Glomerular visceral epithelial cell (primary cell): ENCODE results near the gene PKP4.
A peak's percentile ranks its signal among the peaks of the same experiment; 100 is the strongest.
"Not testable (repeated sequence)": the region's sequence is repeated elsewhere in the genome, so short reads cannot be mapped to it uniquely, and the experiment has no call there.

Experiments
- DNase-seq: peaks from one replicate; pipeline ENCODE4 v3.0.0-alpha.2; 2016; ENCODE audit errors: extremely low spot score

The PKP4 gene

GRCh38 chr2:158676696-158677095 lies 219.9 kb downstream of the PKP4 start:
- DNase-seq: no peak

- no peak for DNase-seq
Measured at GRCh38 chr2:158677542-158677941, 220.8 kb downstream of the PKP4 start.

- no peak for DNase-seq
Measured at GRCh38 chr2:158681816-158682215, 225.1 kb downstream of the PKP4 start.

- DNase-seq: no peak
Measured at GRCh38 chr2:158685646-158686045, 228.9 kb downstream of the PKP4 start.

GRCh38 chr2:158686210-158686691 lies 229.5 kb downstream of the PKP4 start:
- DNase-seq: no peak

GRCh38 chr2:158687315-158687714 lies 230.6 kb downstream of the PKP4 start:
- no peak for DNase-seq

- peak; percentile 77 for DNase-seq
Measured at GRCh38 chr2:158688721-158689120, 232.0 kb downstream of the PKP4 start.

- DNase-seq: no peak
Measured at GRCh38 chr2:158689391-158689790, 232.6 kb downstream of the PKP4 start.

GRCh38 chr2:158690823-158691222 lies 234.1 kb downstream of the PKP4 start:
- DNase-seq: no peak

- DNase-seq: no peak
Measured at GRCh38 chr2:158691619-158692018, 234.9 kb downstream of the PKP4 start.

- no peak for DNase-seq
Measured at GRCh38 chr2:158692372-158693103, 235.8 kb downstream of the PKP4 start.

GRCh38 chr2:158693476-158693875 lies 236.7 kb downstream of the PKP4 start:
- DNase-seq: no peak

- DNase-seq: no peak
Measured at GRCh38 chr2:158695305-158695704, 238.6 kb downstream of the PKP4 start.

GRCh38 chr2:158695744-158696143 lies 239.0 kb downstream of the PKP4 start:
- not testable (repeated sequence) for DNase-seq

- no peak for DNase-seq
Measured at GRCh38 chr2:158699323-158699722, 242.6 kb downstream of the PKP4 start.

GRCh38 chr2:158701101-158701500 lies 244.3 kb downstream of the PKP4 start:
- no peak for DNase-seq

- no peak for DNase-seq
Measured at GRCh38 chr2:158702740-158703139, 246.0 kb downstream of the PKP4 start.

- DNase-seq: not testable (repeated sequence)
Measured at GRCh38 chr2:158704724-158705465, 248.1 kb downstream of the PKP4 start.

GRCh38 chr2:158712791-158713522 lies 256.2 kb downstream of the PKP4 start:
- no peak for DNase-seq

GRCh38 chr2:158713523-158714138 lies 256.9 kb downstream of the PKP4 start:
- no peak for DNase-seq

- no peak for DNase-seq
Measured at GRCh38 chr2:158714420-158714819, 257.7 kb downstream of the PKP4 start.

GRCh38 chr2:158715357-158715756 lies 258.6 kb downstream of the PKP4 start:
- no peak for DNase-seq
